GM12891 (cell line): ENCODE data around the gene SBNO2.

Experiments
- DNase-seq: peaks from one replicate; pipeline ENCODE4 v3.0.0; 2011; ENCODE audit warnings: low spot score; ENCODE audit not compliant: insufficient read length
- FAIRE-seq: peaks from 2 replicates; lab custom pipeline; 2011; peaks lifted over from hg19 to GRCh38; lab: Jason Lieb, UNC
- PAX5 ChIP-seq: IDR thresholded peaks from 2 replicates; pipeline ENCODE4 v1.6.1; 2011; ENCODE audit warnings: low read length, moderate library complexity, mild to moderate bottlenecking; ENCODE audit not compliant: insufficient read depth, severe bottlenecking
- POLR2A ChIP-seq: IDR thresholded peaks from 2 replicates; pipeline ENCODE4 v1.6.1; 2011; ENCODE audit warnings: low read depth, low read length, control low read depth
- POLR2AphosphoS5 ChIP-seq: IDR thresholded peaks from 2 replicates; pipeline ENCODE4 v1.6.1; 2011; ENCODE audit warnings: low read depth, low read length, control low read depth
- POU2F2 ChIP-seq: IDR thresholded peaks from 2 replicates; pipeline ENCODE4 v1.6.1; 2011; ENCODE audit warnings: low read depth, mild to moderate bottlenecking, control low read depth, low read length, moderate library complexity
- SPI1 ChIP-seq: IDR thresholded peaks from 2 replicates; pipeline ENCODE4 v1.6.1; 2011; ENCODE audit warnings: low read depth, low read length, control low read depth
- TAF1 ChIP-seq: IDR thresholded peaks from 2 replicates; pipeline ENCODE4 v1.6.1; 2011; ENCODE audit warnings: low read depth, low read length, control low read depth

Gene SBNO2

DNA sequence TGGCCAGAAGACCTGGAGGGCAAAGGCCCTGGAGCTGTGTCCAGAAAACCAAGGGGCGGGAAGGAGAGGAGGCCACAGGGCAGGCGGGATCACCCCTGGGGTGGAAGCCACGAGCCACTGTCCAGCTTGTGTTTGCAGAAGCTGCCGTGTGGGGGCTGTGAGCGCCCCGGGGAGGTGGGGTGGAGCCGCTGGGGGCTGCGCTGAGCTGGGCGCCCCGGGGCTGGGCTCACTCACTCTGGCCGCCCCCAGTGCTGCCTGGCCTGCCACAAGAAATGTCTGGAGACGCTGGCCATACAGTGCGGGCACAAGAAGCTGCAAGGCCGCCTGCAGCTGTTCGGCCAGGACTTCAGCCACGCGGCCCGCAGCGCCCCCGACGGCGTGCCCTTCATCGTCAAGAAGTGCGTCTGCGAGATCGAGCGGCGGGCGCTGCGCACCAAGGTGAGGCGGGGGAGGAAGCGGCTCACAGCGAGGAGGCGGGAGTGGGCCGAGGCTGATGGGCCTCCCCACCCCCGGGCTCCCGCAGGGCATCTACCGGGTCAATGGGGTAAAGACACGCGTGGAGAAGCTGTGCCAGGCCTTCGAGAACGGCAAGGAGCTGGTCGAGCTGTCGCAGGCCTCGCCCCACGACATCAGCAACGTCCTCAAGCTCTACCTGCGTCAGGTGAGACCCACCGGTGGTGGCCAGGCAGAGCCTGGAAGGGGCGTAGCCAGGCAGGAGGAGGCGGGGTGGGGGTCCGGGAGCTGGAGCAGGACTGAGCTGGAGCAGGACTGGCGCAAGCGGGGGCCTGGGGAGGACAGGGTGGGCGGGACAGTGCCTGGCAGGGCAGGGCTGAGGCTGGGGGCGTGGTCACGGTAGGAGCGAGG is 92.5 kb downstream of the SBNO2 start:
- TF ChIP-seq TAF1 (no peak), POLR2AphosphoS5 (no peak), POU2F2 (no peak), POLR2A (no peak), SPI1 (no peak), PAX5 (no peak)
- no peak for FAIRE-seq
- DNase-seq = no peak

- DNase-seq (no peak), FAIRE-seq (no peak)
- TF ChIP-seq POLR2A (no peak), POLR2AphosphoS5 (no peak; the same call in 1 of the 2 replicates), POU2F2 (no peak), SPI1 (no peak), PAX5 (no peak), TAF1 (no peak)
Observed at GRCh38 chr19:1080360-1081161, 93.5 kb downstream of the SBNO2 start.

- FAIRE-seq (no peak), DNase-seq (no peak)
- TF ChIP-seq SPI1 (no peak), TAF1 (no peak), POU2F2 (no peak), PAX5 (no peak), POLR2A (no peak), POLR2AphosphoS5 (no peak)
Observed at GRCh38 chr19:1079566-1080111, 94.4 kb downstream of the SBNO2 start.

DNA sequence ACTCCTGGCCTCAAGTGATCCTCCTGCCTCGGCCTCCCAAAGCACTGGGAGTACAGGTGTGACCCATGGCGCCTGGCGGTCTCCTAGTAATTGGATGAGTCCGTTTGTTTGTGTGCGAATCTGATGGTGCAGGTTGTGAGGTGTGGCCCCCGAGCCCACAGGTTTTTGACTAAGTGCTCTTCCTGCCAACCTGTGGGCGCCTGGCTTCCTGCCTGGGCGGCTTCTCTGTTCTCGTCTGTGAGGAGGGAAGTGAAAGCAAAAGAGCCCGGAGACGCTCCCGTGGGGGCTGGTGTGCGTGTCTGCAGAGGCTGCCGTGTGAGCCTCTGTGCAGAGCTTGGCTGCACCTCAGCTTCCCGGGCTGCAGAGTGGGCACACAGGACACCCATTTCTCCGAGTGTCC is 97.1 kb downstream of the SBNO2 start:
- DNase-seq (peak; percentile 95), FAIRE-seq (peak; percentile 88)
- TF ChIP-seq POLR2A (no peak), PAX5 (peak; percentile 49), SPI1 (peak; percentile 97)

DNA sequence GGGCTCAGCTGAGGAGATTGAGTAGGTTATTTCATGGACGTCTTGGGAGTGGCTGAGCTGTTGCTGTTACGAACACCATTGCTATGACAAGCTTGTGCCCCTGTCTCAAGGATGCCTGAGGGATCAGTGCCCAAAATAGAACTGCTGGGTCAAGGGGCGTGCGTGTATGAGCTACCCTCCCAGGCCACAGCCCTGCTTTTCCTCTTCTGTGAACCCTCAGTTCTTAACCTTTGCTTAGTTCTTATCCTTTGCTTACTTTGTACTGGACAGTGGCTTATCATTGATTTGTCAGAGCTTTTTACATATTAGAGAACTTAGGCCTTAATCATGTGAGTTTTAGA is 98.1 kb downstream of the SBNO2 start:
- DNase-seq = no peak
- TF ChIP-seq SPI1 = no peak
- FAIRE-seq = no peak

DNA sequence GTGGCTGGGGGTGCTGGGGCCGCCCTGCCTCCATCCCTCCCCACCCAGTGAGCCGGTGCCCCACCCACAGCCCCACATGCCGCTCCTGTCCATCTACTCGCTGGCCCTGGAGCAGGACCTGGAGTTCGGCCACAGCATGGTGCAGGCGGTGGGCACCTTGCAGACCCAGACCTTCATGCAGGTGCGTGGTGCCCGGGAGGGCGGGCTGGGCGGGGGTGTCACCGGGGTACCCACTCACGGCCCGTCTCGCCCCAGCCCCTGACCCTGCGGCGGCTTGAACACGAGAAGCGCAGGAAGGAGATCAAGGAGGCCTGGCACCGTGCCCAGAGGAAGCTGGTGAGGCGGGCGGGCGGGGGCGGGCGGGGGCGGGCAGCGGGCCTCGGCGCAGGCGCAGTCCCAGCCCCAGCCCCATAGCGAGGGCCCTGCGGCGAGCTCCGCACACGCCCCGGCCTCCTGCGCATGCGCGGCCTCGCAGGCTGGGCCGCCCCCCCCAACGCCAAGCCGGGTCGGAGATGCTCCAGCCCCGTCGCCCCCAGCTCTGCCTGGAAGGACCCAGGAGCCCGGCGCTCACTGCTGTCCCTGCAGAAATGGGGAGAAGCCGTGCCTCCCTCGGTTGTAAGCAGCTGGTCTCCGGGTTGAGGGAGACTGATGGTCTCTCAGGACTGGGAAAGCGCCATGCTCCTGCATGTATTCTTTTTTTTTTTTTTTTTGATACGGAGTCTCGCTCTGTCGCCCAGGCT is 99.4 kb downstream of the SBNO2 start:
- DNase-seq (peak; percentile 96), FAIRE-seq (peak; percentile 84)
- TF ChIP-seq SPI1 (no peak), TAF1 (no peak), PAX5 (no peak), POLR2A (no peak), POU2F2 (no peak), POLR2AphosphoS5 (no peak)

DNA sequence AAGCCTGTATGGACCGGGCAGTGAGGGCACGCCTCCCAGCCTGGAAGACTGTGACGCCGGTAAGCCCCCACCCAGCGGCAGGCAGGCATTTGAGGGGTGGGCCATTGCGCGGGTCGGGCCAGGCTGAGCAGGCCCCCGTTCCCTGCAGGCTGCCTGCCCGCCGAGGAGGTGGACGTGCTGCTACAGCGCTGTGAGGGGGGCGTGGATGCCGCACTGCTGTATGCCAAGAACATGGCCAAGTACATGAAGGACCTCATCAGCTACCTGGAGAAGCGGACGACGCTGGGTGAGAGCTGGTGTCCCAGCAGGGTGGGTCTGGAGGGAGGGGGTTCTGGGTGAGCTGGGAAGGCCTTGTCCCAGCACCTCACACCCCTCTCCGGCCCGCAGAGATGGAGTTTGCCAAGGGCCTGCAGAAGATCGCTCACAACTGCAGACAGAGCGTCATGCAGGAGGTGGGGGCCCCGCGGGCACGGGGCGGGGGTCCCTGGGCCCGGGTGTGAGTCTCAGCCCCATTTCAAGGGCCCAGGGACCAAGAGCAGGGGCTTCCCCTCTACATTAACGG is 100.0 kb downstream of the SBNO2 start:
- DNase-seq = no peak
- TF ChIP-seq PAX5 (no peak), TAF1 (no peak), SPI1 (no peak), POLR2AphosphoS5 (no peak), POLR2A (no peak), POU2F2 (no peak)
- no peak for FAIRE-seq

DNA sequence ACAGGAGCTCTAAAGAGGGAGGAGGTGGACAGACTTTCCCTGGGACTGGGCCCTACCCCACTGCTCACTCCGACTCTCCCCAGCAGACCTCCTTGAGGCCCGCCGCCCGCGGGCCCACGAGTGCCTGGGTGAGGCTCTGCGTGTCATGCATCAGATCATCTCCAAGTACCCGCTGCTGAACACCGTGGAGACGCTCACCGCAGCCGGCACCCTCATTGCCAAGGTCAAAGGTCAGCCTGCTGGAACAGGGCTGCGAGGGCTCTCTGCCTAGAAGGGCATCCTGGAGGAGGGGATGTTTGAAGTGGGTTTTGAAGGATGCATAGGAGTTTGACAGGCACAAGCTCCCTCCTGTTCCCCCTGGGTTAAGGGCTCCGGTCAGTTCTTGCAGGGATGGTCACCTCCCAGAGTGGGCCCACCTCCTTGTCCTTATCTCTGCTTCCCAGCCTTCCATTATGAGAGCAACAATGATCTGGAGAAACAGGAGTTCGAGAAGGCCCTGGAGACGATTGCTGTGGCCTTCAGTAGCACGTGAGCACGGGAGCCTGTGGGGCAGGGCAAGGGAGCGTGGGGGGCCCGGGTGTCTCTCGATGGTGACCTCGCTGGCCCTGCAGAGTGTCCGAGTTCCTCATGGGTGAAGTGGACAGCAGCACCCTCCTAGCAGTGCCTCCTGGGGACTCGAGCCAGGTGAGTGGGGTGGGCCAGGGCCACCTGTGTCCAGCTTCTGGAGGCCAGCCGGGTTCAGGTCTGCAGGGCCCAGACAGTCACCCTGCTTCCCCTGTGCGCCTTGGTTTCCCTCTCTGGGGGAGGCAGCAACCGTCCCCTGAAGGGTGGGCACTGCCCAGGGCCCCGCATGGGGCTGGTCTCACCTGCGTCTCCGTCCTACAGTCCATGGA is 100.8 kb downstream of the SBNO2 start:
- no peak for TF ChIP-seq TAF1
- TF ChIP-seq POLR2A = no peak
- no peak for TF ChIP-seq POU2F2
- TF ChIP-seq POLR2AphosphoS5 = no peak
- TF ChIP-seq SPI1 = no peak
- TF ChIP-seq PAX5 = no peak
- DNase-seq (no peak), FAIRE-seq (no peak)
